HL-60/S4 (cell line): Measurements from ENCODE around the gene BARX1.

Experiments used
- in situ Hi-C: fragments of 300-500 bp; cut with MboI; formaldehyde crosslinking; loops from 2 replicates; pipeline ENCODE4 v1.14.3; 2022; ENCODE audit warnings: low sequenced_read_pairs

The BARX1 gene

GRCh38 chr9:93931905-93932304 is 23.2 kb downstream of the BARX1 start:
- in situ Hi-C loops = no loop called here

GRCh38 chr9:93930070-93930469 is 25.1 kb downstream of the BARX1 start:
- in situ Hi-C loops = no loop called here

- in situ Hi-C loops = no loop called here
Measured at GRCh38 chr9:93929231-93929630, 25.9 kb downstream of the BARX1 start.

- in situ Hi-C loops = no loop called here
Measured at GRCh38 chr9:93922535-93922934, 32.6 kb downstream of the BARX1 start.

GRCh38 chr9:93920131-93920800 is 34.9 kb downstream of the BARX1 start:
- in situ Hi-C loops = no loop called here

GRCh38 chr9:93918061-93918460 is 37.1 kb downstream of the BARX1 start:
- in situ Hi-C loops = no loop called here

- in situ Hi-C loops = no loop called here
Measured at GRCh38 chr9:93917121-93917853, 37.9 kb downstream of the BARX1 start.

GRCh38 chr9:93916358-93916757 is 38.8 kb downstream of the BARX1 start:
- in situ Hi-C loops = no loop called here

- in situ Hi-C loops = no loop called here
Measured at GRCh38 chr9:93911801-93912554, 43.2 kb downstream of the BARX1 start.

GRCh38 chr9:93911136-93911745 is 43.9 kb downstream of the BARX1 start:
- in situ Hi-C loops = no loop called here

- in situ Hi-C loops = no loop called here
Measured at GRCh38 chr9:93910598-93910997, 44.6 kb downstream of the BARX1 start.

GRCh38 chr9:93910196-93910595 is 45.0 kb downstream of the BARX1 start:
- in situ Hi-C loops = no loop called here

GRCh38 chr9:93909242-93909616 is 45.9 kb downstream of the BARX1 start:
- in situ Hi-C loops = no loop called here

- in situ Hi-C loops = no loop called here
Measured at GRCh38 chr9:93908591-93909241, 46.4 kb downstream of the BARX1 start.

- in situ Hi-C loops = no loop called here
Measured at GRCh38 chr9:93907551-93908199, 47.5 kb downstream of the BARX1 start.

- in situ Hi-C loops = no loop called here
Measured at GRCh38 chr9:93906195-93906880, 48.8 kb downstream of the BARX1 start.

- in situ Hi-C loops = no loop called here
Measured at GRCh38 chr9:93905473-93906133, 49.6 kb downstream of the BARX1 start.

- in situ Hi-C loops = no loop called here
Measured at GRCh38 chr9:93904649-93905472, 50.3 kb downstream of the BARX1 start.
